ENCODE data around the gene PPP6R2. TPM values are rescaled to one million over a fixed set of nuclear protein-coding genes. Genes with fewer than 3 reads are reported as not detected.

Gene PPP6R2
- total RNA-seq, 1 donor from 2014 or later: 49.3 TPM

- H3K4me3 ChIP-seq (ENCODE audit: low read depth, low read length): no peak overlapping the region
- DNase-seq (ENCODE audit: low read depth): no peak
- TF ChIP-seq, protein P1, sequence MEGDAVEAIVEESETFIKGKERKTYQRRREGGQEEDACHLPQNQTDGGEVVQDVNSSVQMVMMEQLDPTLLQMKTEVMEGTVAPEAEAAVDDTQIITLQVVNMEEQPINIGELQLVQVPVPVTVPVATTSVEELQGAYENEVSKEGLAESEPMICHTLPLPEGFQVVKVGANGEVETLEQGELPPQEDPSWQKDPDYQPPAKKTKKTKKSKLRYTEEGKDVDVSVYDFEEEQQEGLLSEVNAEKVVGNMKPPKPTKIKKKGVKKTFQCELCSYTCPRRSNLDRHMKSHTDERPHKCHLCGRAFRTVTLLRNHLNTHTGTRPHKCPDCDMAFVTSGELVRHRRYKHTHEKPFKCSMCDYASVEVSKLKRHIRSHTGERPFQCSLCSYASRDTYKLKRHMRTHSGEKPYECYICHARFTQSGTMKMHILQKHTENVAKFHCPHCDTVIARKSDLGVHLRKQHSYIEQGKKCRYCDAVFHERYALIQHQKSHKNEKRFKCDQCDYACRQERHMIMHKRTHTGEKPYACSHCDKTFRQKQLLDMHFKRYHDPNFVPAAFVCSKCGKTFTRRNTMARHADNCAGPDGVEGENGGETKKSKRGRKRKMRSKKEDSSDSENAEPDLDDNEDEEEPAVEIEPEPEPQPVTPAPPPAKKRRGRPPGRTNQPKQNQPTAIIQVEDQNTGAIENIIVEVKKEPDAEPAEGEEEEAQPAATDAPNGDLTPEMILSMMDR (conservative IDR thresholded peaks at IDR 0.05; ENCODE audit: low read depth, low read length): no peak
Measured at GRCh38 chr22:50307890-50308596, 35.1 kb upstream of the PPP6R2 start.

DNA sequence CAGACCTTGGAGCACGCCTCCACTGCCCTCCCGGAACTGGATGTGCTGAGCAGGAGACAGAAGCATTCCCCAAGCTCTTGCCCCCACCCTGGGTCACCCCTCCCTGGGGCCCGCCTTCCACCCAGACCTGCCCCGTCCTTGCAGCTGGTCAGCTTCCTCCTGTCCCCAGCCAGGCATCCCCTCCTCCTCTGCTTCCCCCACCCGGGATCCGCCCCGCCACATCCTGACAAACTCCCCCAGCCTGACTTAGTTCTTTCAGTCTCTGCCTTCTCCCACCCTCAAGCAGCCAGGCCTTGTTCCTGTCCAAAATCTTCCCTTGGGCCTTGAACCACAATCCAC lies 34.6 kb upstream of the PPP6R2 start:
- no peak for DNase-seq (ENCODE audit: low read depth)
- H3K4me3 ChIP-seq (ENCODE audit: low read depth, low read length): no peak overlapping the region
- TF ChIP-seq, protein P1 (conservative IDR thresholded peaks at IDR 0.05; ENCODE audit: low read depth, low read length): no peak

- DNase-seq (ENCODE audit: low read depth): no peak
- TF ChIP-seq, protein P1 (conservative IDR thresholded peaks at IDR 0.05; ENCODE audit: low read depth, low read length): no peak
Measured at GRCh38 chr22:50308986-50309600, 34.0 kb upstream of the PPP6R2 start.

DNA sequence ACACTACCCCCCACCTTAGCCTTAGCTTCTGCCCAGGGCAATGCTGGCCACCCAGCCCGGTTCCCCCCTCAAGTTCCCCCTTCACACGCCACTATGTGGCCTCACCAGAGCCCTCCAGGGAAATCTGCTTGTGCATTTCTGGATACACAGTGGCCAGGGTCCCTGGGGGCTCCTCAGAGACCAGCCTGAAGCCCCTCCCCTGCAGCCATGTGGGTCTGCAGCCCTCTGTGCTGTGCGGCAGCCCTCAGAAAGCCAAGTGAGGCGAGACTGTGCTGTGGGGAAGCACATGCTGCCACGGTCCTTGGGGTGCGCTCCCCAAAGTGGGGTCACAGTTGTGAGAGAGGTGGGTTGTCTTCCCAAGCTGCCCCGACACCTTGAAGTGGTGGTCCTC lies 33.5 kb upstream of the PPP6R2 start:
- TF ChIP-seq, protein P1 (conservative IDR thresholded peaks at IDR 0.05; ENCODE audit: low read depth, low read length): no peak
- no peak for DNase-seq (ENCODE audit: low read depth)
- no peak overlapping the region for H3K4me3 ChIP-seq (ENCODE audit: low read depth, low read length)

More at GRCh38 chr22:50308986-50309600, 34.0 kb upstream of the PPP6R2 start:
- H3K4me3 ChIP-seq (ENCODE audit: low read depth, low read length): no peak overlapping the region

- no peak overlapping the region for H3K4me3 ChIP-seq (ENCODE audit: low read depth, low read length)
Measured at GRCh38 chr22:50310031-50310722, 33.0 kb upstream of the PPP6R2 start.

GRCh38 chr22:50310949-50311444 lies 32.1 kb upstream of the PPP6R2 start:
- H3K4me3 ChIP-seq (ENCODE audit: low read depth, low read length): no peak overlapping the region
- DNase-seq (ENCODE audit: low read depth): no peak
- TF ChIP-seq, protein P1 (conservative IDR thresholded peaks at IDR 0.05; ENCODE audit: low read depth, low read length): no peak

More at GRCh38 chr22:50310031-50310722, 33.0 kb upstream of the PPP6R2 start:
- no peak for DNase-seq (ENCODE audit: low read depth)
- TF ChIP-seq, protein P1 (conservative IDR thresholded peaks at IDR 0.05; ENCODE audit: low read depth, low read length): no peak
